ENCODE results near the gene TNFAIP2.

Gene TNFAIP2

GRCh38 chr14:103135333-103136260 is 12.3 kb downstream of the TNFAIP2 start:
- DNase-seq (no peak), ATAC-seq (replicated peaks) (no peak)
- Mint-ChIP-seq H3K27me3 (peaks cover 10 to 49% of the 10 kb centered on the region in 2 donors), H3K4me1 (ENCODE audit: low read depth in 2 of 2) (peaks cover 2% of the 10 kb centered on the region in 2 donors), H3K27ac (no peak overlapping the region), H3K4me3 (no peak overlapping the region), H3K36me3 (ENCODE audit: insufficient read depth) (no peaks in the 10 kb centered on the region), H3K9me3 (no peaks in the 10 kb centered on the region)

- DNase-seq, result no peak
- no peak for ATAC-seq (replicated peaks)
- Mint-ChIP-seq H3K27me3 (peaks cover 8 to 49% of the 10 kb centered on the region in 2 donors), H3K36me3 (ENCODE audit: insufficient read depth) (peaks cover 2% of the 10 kb centered on the region), H3K9me3 (no peaks in the 10 kb centered on the region), H3K27ac (no peak overlapping the region), H3K4me3 (no peak overlapping the region), H3K4me1 (ENCODE audit: low read depth in 2 of 2) (peaks cover 4 to 10% of the 10 kb centered on the region in 2 donors)
Observed at GRCh38 chr14:103136388-103137271, 13.4 kb downstream of the TNFAIP2 start.

GRCh38 chr14:103137689-103138300 is 14.5 kb downstream of the TNFAIP2 start:
- no peak for DNase-seq
- Mint-ChIP-seq H3K4me1 (ENCODE audit: low read depth in 2 of 2) (peaks cover 4 to 10% of the 10 kb centered on the region in 2 donors), H3K9me3 (no peaks in the 10 kb centered on the region), H3K36me3 (ENCODE audit: insufficient read depth) (peaks cover 2% of the 10 kb centered on the region), H3K27ac (no peak overlapping the region), H3K27me3 (peaks cover 11 to 60% of the 10 kb centered on the region in 2 donors), H3K4me3 (no peak overlapping the region)
- no peak for ATAC-seq (replicated peaks)

GRCh38 chr14:103138301-103139131 is 15.3 kb downstream of the TNFAIP2 start:
- ATAC-seq (replicated peaks) (no peak), DNase-seq (no peak)
- no peaks in the 10 kb centered on the region for H3K9me3 Mint-ChIP-seq
- H3K36me3 Mint-ChIP-seq (ENCODE audit: insufficient read depth), result peaks cover 2% of the 10 kb centered on the region
- no peak overlapping the region for H3K4me3 Mint-ChIP-seq
- H3K27ac Mint-ChIP-seq, result no peak overlapping the region
- H3K4me1 Mint-ChIP-seq (ENCODE audit: low read depth in 2 of 2), result peaks cover 4 to 10% of the 10 kb centered on the region in 2 donors
- peaks cover 18 to 67% of the 10 kb centered on the region in 2 donors for H3K27me3 Mint-ChIP-seq

GRCh38 chr14:103139132-103140025 is 16.1 kb downstream of the TNFAIP2 start:
- H3K27ac Mint-ChIP-seq, result no peak overlapping the region
- peaks cover 24 to 75% of the 10 kb centered on the region in 2 donors for H3K27me3 Mint-ChIP-seq
- ATAC-seq (replicated peaks), result no peak
- peaks cover 4 to 10% of the 10 kb centered on the region in 2 donors for H3K4me1 Mint-ChIP-seq (ENCODE audit: low read depth in 2 of 2)
- no peak for DNase-seq
- H3K36me3 Mint-ChIP-seq (ENCODE audit: insufficient read depth), result peaks cover 2% of the 10 kb centered on the region
- H3K9me3 Mint-ChIP-seq, result no peaks in the 10 kb centered on the region
- no peak overlapping the region for H3K4me3 Mint-ChIP-seq

GRCh38 chr14:103140316-103141109 is 17.3 kb downstream of the TNFAIP2 start:
- ATAC-seq (replicated peaks), result no peak
- Mint-ChIP-seq H3K36me3 (ENCODE audit: insufficient read depth) (peaks cover 2% of the 10 kb centered on the region), H3K4me3 (no peak overlapping the region), H3K4me1 (ENCODE audit: low read depth in 2 of 2) (peaks cover 4 to 10% of the 10 kb centered on the region in 2 donors), H3K27ac (no peak overlapping the region), H3K27me3 (peaks cover 27 to 78% of the 10 kb centered on the region in 2 donors), H3K9me3 (no peaks in the 10 kb centered on the region)
- no peak for DNase-seq

- H3K27ac Mint-ChIP-seq, result no peak overlapping the region
- ATAC-seq (replicated peaks), result no peak
- DNase-seq, result no peak
- peaks cover 33 to 82% of the 10 kb centered on the region in 2 donors for H3K27me3 Mint-ChIP-seq
- H3K36me3 Mint-ChIP-seq (ENCODE audit: insufficient read depth), result peaks cover 2% of the 10 kb centered on the region
- no peaks in the 10 kb centered on the region for H3K9me3 Mint-ChIP-seq
- peaks cover 4 to 10% of the 10 kb centered on the region in 2 donors for H3K4me1 Mint-ChIP-seq (ENCODE audit: low read depth in 2 of 2)
- H3K4me3 Mint-ChIP-seq, result no peak overlapping the region
Observed at GRCh38 chr14:103141117-103141796, 18.0 kb downstream of the TNFAIP2 start.

- no peak overlapping the region for H3K27ac Mint-ChIP-seq
- H3K36me3 Mint-ChIP-seq (ENCODE audit: insufficient read depth), result peaks cover 2% of the 10 kb centered on the region
Observed at GRCh38 chr14:103142026-103142425, 18.8 kb downstream of the TNFAIP2 start.

GRCh38 chr14:103142721-103143302 is 19.6 kb downstream of the TNFAIP2 start:
- no peak overlapping the region for H3K27ac Mint-ChIP-seq
- no peak overlapping the region for H3K4me3 Mint-ChIP-seq
- peaks cover 49 to 83% of the 10 kb centered on the region in 2 donors for H3K27me3 Mint-ChIP-seq
- peaks cover 4 to 10% of the 10 kb centered on the region in 2 donors for H3K4me1 Mint-ChIP-seq (ENCODE audit: low read depth in 2 of 2)
- no peak for DNase-seq
- H3K36me3 Mint-ChIP-seq (ENCODE audit: insufficient read depth), result peaks cover 2% of the 10 kb centered on the region
- ATAC-seq (replicated peaks), result no peak
- H3K9me3 Mint-ChIP-seq, result no peaks in the 10 kb centered on the region

More at GRCh38 chr14:103142026-103142425, 18.8 kb downstream of the TNFAIP2 start:
- DNase-seq (no peak), ATAC-seq (replicated peaks) (no peak)
- no peaks in the 10 kb centered on the region for H3K9me3 Mint-ChIP-seq
- H3K4me1 Mint-ChIP-seq (ENCODE audit: low read depth in 2 of 2), result peaks cover 4 to 10% of the 10 kb centered on the region in 2 donors
- H3K4me3 Mint-ChIP-seq, result no peak overlapping the region
- peaks cover 41 to 83% of the 10 kb centered on the region in 2 donors for H3K27me3 Mint-ChIP-seq

- ATAC-seq (replicated peaks), result no peak
- no peak overlapping the region for H3K27ac Mint-ChIP-seq
- H3K4me1 Mint-ChIP-seq (ENCODE audit: low read depth in 2 of 2), result peaks cover 4 to 10% of the 10 kb centered on the region in 2 donors
- peaks cover 2% of the 10 kb centered on the region for H3K36me3 Mint-ChIP-seq (ENCODE audit: insufficient read depth)
- H3K4me3 Mint-ChIP-seq, result no peak overlapping the region
- H3K27me3 Mint-ChIP-seq, result peaks cover 52 to 88% of the 10 kb centered on the region in 2 donors
- no peaks in the 10 kb centered on the region for H3K9me3 Mint-ChIP-seq
- DNase-seq, result no peak
Observed at GRCh38 chr14:103143506-103143905, 20.2 kb downstream of the TNFAIP2 start.

Measured in effector memory CD8-positive, alpha-beta T cell (primary cell).